Lower leg skin (tissue), 4 donors: ENCODE results near the gene UBXN10. TPM values are rescaled to one million over a fixed set of nuclear protein-coding genes. Genes with fewer than 3 reads are reported as not detected.

Experiments
- DNase-seq, 2 donors: peaks; one replicate each; pipeline ENCODE4 v3.0.0-alpha.2; 2019; ENCODE audit warnings: low spot score in 2 of 2
- H3K4me3 ChIP-seq: fragments of 200-600 bp; sonication (generic); 2 replicates; pipeline ENCODE4 v1.5.1; 2017; ENCODE audit warnings: mild to moderate bottlenecking, low read depth; ENCODE audit not compliant: poor library complexity, severe bottlenecking
- POLR2A ChIP-seq, 2 donors: fragments of 450-650 bp; IDR thresholded peaks; one replicate each; pipeline ENCODE4 v1.6.1; 2016 to 2017; ENCODE audit warnings: antibody characterized with exemption in 2 of 2, mild to moderate bottlenecking in 1 of 2, moderate library complexity in 1 of 2
- WGBS, 2 donors: methylation state at CpG; one replicate each; pipeline ENCODE4 v1.1.5; 2018; 5-methylcytosine and 5-hydroxymethylcytosine counted together
- intact Hi-C: fragments of 100-400 bp; cut with DNase I; formaldehyde crosslinking; loops from one replicate; pipeline ENCODE4 v1.15.0; 2023; ENCODE audit warnings: low total_unique reads
- total RNA-seq, 4 donors: library from RNA; depleted of rRNA; stranded (reverse); fragments of >200 nt; gene quantifications; one replicate each; pipeline ENCODE4 v1.1.0, GENCODE V29; 2016
- TF ChIP-seq, protein P1 (sequence below), 3 donors: fragments of 450-650 bp; IDR thresholded peaks; one replicate each; pipeline ENCODE4 v1.5.1; 2016; ENCODE audit warnings: antibody characterized with exemption in 3 of 3, mild to moderate bottlenecking in 3 of 3, moderate library complexity in 2 of 3

The UBXN10 gene
- total RNA-seq, 4 donors from 2014 or later: 0.12 to 0.91 (median 0.81) TPM; not detected in 1

- intact Hi-C loops: no loop called here
- 34 to 44% methylated on average over 3 of the region's 3 CpGs for WGBS, 2 donors
- no peak for DNase-seq
- H3K4me3 ChIP-seq: no peak overlapping the region
- no peak for TF ChIP-seq POLR2A (IDR thresholded peaks at IDR 0.05)
- TF ChIP-seq, protein P1, sequence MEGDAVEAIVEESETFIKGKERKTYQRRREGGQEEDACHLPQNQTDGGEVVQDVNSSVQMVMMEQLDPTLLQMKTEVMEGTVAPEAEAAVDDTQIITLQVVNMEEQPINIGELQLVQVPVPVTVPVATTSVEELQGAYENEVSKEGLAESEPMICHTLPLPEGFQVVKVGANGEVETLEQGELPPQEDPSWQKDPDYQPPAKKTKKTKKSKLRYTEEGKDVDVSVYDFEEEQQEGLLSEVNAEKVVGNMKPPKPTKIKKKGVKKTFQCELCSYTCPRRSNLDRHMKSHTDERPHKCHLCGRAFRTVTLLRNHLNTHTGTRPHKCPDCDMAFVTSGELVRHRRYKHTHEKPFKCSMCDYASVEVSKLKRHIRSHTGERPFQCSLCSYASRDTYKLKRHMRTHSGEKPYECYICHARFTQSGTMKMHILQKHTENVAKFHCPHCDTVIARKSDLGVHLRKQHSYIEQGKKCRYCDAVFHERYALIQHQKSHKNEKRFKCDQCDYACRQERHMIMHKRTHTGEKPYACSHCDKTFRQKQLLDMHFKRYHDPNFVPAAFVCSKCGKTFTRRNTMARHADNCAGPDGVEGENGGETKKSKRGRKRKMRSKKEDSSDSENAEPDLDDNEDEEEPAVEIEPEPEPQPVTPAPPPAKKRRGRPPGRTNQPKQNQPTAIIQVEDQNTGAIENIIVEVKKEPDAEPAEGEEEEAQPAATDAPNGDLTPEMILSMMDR (IDR thresholded peaks at IDR 0.05): no peak
Observed at GRCh38 chr1:20233394-20233793, 47.5 kb downstream of the UBXN10 start.

- DNase-seq: no peak
- intact Hi-C loops: no loop called here
- 18 to 20% methylated on average over 6 of the region's 6 CpGs for WGBS, 2 donors
- TF ChIP-seq, protein P1 (IDR thresholded peaks at IDR 0.05): no peak
- no peak for TF ChIP-seq POLR2A (IDR thresholded peaks at IDR 0.05)
- no peak overlapping the region for H3K4me3 ChIP-seq
Observed at GRCh38 chr1:20233866-20234265, 48.0 kb downstream of the UBXN10 start.

DNA sequence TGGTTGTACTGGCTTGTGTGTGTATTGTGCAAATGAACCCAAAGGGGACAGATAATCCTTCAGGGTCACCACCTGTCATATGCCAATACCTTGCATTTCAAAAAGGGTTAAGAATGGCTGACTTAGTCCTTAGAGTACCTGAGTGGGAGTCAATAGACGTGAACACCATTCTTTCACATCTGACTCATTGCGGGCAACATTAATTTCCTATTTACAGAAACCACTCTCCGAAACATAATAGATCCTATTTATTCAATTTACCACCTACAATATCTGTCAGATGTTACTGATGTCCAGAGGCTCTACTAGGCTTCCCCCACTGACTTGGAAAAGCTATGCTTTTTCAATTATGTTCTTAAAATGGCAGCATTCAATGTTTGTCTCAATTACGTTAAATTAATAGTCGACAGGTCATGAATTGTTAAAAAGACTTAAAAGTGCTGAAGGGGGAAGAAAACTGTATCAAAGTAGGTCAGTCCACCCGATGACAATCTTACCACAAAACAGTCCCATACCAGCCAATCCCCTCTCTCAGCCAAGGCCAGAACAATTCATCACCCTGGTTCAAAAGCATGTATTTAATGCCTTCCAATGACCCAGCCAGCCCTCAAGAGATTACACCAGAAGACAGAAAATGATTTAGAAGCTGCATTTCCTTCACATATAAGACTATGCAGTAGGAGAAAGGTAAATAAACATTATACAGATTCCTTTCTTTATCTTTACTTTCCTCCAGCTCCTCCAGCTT is 49.1 kb downstream of the UBXN10 start:
- intact Hi-C loops: no loop called here
- TF ChIP-seq POLR2A (IDR thresholded peaks at IDR 0.05): no peak
- TF ChIP-seq, protein P1 (IDR thresholded peaks at IDR 0.05): no peak
- WGBS, 2 donors: 71 to 74% methylated on average over 6 of the region's 6 CpGs

GRCh38 chr1:20237646-20238045 is 51.8 kb downstream of the UBXN10 start:
- no peak for TF ChIP-seq POLR2A (IDR thresholded peaks at IDR 0.05)
- TF ChIP-seq, protein P1 (IDR thresholded peaks at IDR 0.05): no peak
- DNase-seq: no peak
- intact Hi-C loops: no loop called here
- H3K4me3 ChIP-seq: no peak overlapping the region
- 67 to 79% methylated on average over 6 of the region's 6 CpGs for WGBS, 2 donors

More for the DNA sequence above, 49.1 kb downstream of the UBXN10 start:
- no peak overlapping the region for H3K4me3 ChIP-seq
- no peak for DNase-seq

DNA sequence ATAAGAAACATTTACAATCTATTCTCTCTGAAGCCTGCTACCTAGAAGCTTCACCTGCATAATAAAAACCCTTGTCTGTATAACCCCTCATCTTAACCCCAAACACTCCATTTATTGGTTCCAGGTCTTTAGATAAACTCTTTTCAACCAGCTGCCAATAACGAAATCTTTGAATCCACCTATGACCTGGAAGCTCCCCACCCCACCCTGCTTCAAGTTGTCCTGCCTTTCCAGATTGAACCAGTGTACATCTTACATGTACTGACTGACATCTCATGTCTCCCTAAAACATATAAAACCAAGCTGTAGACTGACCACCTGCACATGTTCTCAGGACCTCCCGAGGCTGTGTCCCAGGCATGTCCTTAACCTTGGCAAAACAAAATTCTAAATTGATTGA is 54.1 kb downstream of the UBXN10 start:
- H3K4me3 ChIP-seq: no peak overlapping the region
- no peak for DNase-seq
- TF ChIP-seq, protein P1 (IDR thresholded peaks at IDR 0.05): no peak
- no peak for TF ChIP-seq POLR2A (IDR thresholded peaks at IDR 0.05)
- intact Hi-C loops: no loop called here
- WGBS, 2 donors: 75 to 78% methylated on average over 2 of the region's 2 CpGs
